ENCODE data around the gene SLC37A1. TPM values are rescaled to one million over a fixed set of nuclear protein-coding genes. Genes with fewer than 3 reads are reported as not detected.

Gene SLC37A1
- total RNA-seq, 1 experiment from 2014 or later, result 37.7 TPM

DNA sequence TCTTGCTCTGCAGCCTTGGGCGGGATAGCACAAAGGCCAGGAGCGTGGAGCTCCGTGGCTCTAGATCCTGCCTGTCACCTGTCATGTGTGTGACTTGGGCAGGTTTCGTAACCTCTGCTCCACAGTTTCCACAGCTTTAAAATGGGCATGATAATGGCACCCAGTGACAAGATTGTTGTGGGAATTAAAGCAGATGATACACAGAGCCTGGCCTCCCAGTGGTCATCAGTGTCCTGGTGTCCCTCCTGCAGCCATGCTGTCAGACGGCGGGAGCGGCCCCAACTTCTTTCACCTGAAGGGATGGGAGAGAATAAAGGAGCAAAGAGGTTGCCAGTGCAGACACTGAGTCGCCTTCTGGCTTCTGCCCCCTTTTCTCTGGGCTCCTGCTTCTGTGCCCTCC is 61.5 kb downstream of the SLC37A1 start:
- Histone ChIP-seq H2BK12ac (ENCODE audit: insufficient read length, low read depth, low read length) (no peak overlapping the region), H3K9ac (ENCODE audit: extremely low read depth, insufficient read length, low read length) (no peak overlapping the region), H3T11ph (ENCODE audit: low read length) (no peak overlapping the region), H3K79me1 (ENCODE audit: insufficient read depth, low read depth, low read length, poor library complexity, severe bottlenecking) (no peaks in the 10 kb centered on the region), H4K5ac (ENCODE audit: insufficient read length, low read depth, low read length) (no peak overlapping the region), H4K91ac (ENCODE audit: insufficient read length, low read depth, low read length) (no peak overlapping the region), H2BK20ac (ENCODE audit: low read depth, low read length, poor library complexity, severe bottlenecking) (no peak overlapping the region), H3K4me2 (ENCODE audit: insufficient read depth, insufficient read length, low read length) (no peak overlapping the region), H2BK15ac (ENCODE audit: low read depth, low read length) (no peak overlapping the region), H2BK120ac (ENCODE audit: low read depth, low read length, poor library complexity, severe bottlenecking) (no peak overlapping the region), H3K27me3 (ENCODE audit: insufficient read depth, low read length) (no peaks in the 10 kb centered on the region), H2AFZ (ENCODE audit: low read length) (no peak overlapping the region), H4K20me1 (ENCODE audit: control insufficient read depth, insufficient read depth, insufficient read length) (no peaks in the 10 kb centered on the region), H4K8ac (replicated peaks; ENCODE audit: insufficient read length, low read depth, low read length) (no peak overlapping the region), H3K79me2 (ENCODE audit: insufficient read depth, low read length) (no peaks in the 10 kb centered on the region), H3K27ac (ENCODE audit: insufficient read length, low read depth, low read length) (no peak overlapping the region), H3K9me3 (ENCODE audit: control insufficient read depth, low read depth, low read length) (no peaks in the 10 kb centered on the region), H3K18ac (ENCODE audit: insufficient read length, low read depth, low read length) (no peak overlapping the region), H3K4ac (ENCODE audit: low read depth, low read length) (no peak overlapping the region), H2AK5ac (ENCODE audit: insufficient read length, low read length) (no peak overlapping the region), H3K4me1 (ENCODE audit: insufficient read depth, low read length) (no peaks in the 10 kb centered on the region), H3K23me2 (ENCODE audit: insufficient read length, low read depth, low read length, poor library complexity, severe bottlenecking) (no peaks in the 10 kb centered on the region), H3K56ac (ENCODE audit: insufficient read length, low read depth, low read length) (no peak overlapping the region), H3K23ac (ENCODE audit: insufficient read length, low read depth, low read length) (no peak overlapping the region), H3K14ac (ENCODE audit: insufficient read depth, low read length) (no peak overlapping the region), H2BK5ac (ENCODE audit: insufficient read length, low read length) (no peak overlapping the region)
- Mint-ChIP-seq H3K4me3 (no peak overlapping the region), H3K27me3 (ENCODE audit: low read depth) (no peaks in the 10 kb centered on the region; the same call in 1 of the 2 replicates), H3K27ac (no peak overlapping the region), H3K9me3 (peaks cover 14 to 23% of the 10 kb centered on the region in 2 experiments), H3K4me1 (peaks cover 4 to 7% of the 10 kb centered on the region in 2 experiments), H3K36me3 (ENCODE audit: insufficient read depth in 1 of 3, low read depth in 3 of 3) (peaks cover 32 to 76% (median 62%) of the 10 kb centered on the region in 3 experiments)
- WGBS (ENCODE audit: extremely low coverage, insufficient read length, low lambda C conversion rate), result no CpG with 5 or more reads among the region's 8 CpGs
- DNase-seq, result no peak
- TF ChIP-seq, protein P1, sequence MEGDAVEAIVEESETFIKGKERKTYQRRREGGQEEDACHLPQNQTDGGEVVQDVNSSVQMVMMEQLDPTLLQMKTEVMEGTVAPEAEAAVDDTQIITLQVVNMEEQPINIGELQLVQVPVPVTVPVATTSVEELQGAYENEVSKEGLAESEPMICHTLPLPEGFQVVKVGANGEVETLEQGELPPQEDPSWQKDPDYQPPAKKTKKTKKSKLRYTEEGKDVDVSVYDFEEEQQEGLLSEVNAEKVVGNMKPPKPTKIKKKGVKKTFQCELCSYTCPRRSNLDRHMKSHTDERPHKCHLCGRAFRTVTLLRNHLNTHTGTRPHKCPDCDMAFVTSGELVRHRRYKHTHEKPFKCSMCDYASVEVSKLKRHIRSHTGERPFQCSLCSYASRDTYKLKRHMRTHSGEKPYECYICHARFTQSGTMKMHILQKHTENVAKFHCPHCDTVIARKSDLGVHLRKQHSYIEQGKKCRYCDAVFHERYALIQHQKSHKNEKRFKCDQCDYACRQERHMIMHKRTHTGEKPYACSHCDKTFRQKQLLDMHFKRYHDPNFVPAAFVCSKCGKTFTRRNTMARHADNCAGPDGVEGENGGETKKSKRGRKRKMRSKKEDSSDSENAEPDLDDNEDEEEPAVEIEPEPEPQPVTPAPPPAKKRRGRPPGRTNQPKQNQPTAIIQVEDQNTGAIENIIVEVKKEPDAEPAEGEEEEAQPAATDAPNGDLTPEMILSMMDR (conservative IDR thresholded peaks at IDR 0.05), result no peak
